Activated CD8-positive, alpha-beta memory T cell treated with anti-CD3 and anti-CD28 coated beads, Interleukin-2, amount 10 ng/mL, durations not matched to agents 7 days and 5 days (primary cell): ENCODE results near the gene DUSP7. TPM values are rescaled to one million over a fixed set of nuclear protein-coding genes. Genes with fewer than 3 reads are reported as not detected.

ENCODE experiments used
- ATAC-seq: fragments of 150-1000 bp; cut with Tn5 transposase; one replicate; pipeline ENCODE4 v1.10.0; 2021; ENCODE audit warnings: moderate library complexity
- CTCF ChIA-PET: fragments of 350-600 bp; sonication (Branson Sonifier 250); formaldehyde crosslinking; loops from one replicate; lab custom pipeline; 2021; ENCODE audit warnings: antibody characterized with exemption; lab: Charles Lee
- DNase-seq: peaks from one replicate; pipeline ENCODE4 v3.0.0-alpha.2; 2020
- H3K27ac Mint-ChIP-seq: one replicate; pipeline ENCODE4 v1.8.0; 2021; ENCODE audit warnings: mild to moderate bottlenecking, mixed read lengths
- H3K27me3 Mint-ChIP-seq: one replicate; pipeline ENCODE4 v1.8.0; 2021; ENCODE audit warnings: mixed read lengths
- H3K36me3 Mint-ChIP-seq: one replicate; pipeline ENCODE4 v1.8.0; 2021; ENCODE audit warnings: mild to moderate bottlenecking, mixed read lengths
- H3K4me1 Mint-ChIP-seq: one replicate; pipeline ENCODE4 v1.8.0; 2021; ENCODE audit warnings: mixed read lengths
- H3K4me3 Mint-ChIP-seq: one replicate; pipeline ENCODE4 v1.8.0; 2021; ENCODE audit warnings: mild to moderate bottlenecking, moderate library complexity, mixed read lengths
- H3K9me3 Mint-ChIP-seq: one replicate; pipeline ENCODE4 v1.8.0; 2022; ENCODE audit warnings: low read depth, mixed read lengths
- total RNA-seq, 2 experiments: library from RNA; stranded (reverse); gene quantifications; one replicate each; pipeline ENCODE4 v1.2.3, GENCODE V29; 2021

DUSP7 gene
- total RNA-seq, 2 experiments from 2014 or later, result 24.2 to 29.3 TPM

- DNase-seq, result no peak
- Mint-ChIP-seq H3K4me1 (peaks cover 6% of the 10 kb centered on the region), H3K36me3 (no peaks in the 10 kb centered on the region), H3K27me3 (no peaks in the 10 kb centered on the region), H3K27ac (no peak overlapping the region), H3K4me3 (no peak overlapping the region), H3K9me3 (no peaks in the 10 kb centered on the region)
- ATAC-seq, result no peak
- CTCF ChIA-PET, result interaction anchor here (0.9 to 7.3 kb wide), 2 partner anchors 33 to 136 kb away, joined by 3 to 107 read pairs; partner anchors contain the start of gene ABHD14B
Observed at GRCh38 chr3:52006820-52007133, 49.6 kb downstream of the DUSP7 start.

GRCh38 chr3:52006017-52006819, 50.2 kb downstream of the DUSP7 start:
- Mint-ChIP-seq H3K27me3 (no peaks in the 10 kb centered on the region), H3K4me1 (peaks cover 11% of the 10 kb centered on the region), H3K36me3 (no peaks in the 10 kb centered on the region), H3K4me3 (no peak overlapping the region), H3K27ac (no peak overlapping the region), H3K9me3 (no peaks in the 10 kb centered on the region)
- DNase-seq, result no peak
- CTCF ChIA-PET, result interaction anchor here (1.6 to 7.3 kb wide), 4 partner anchors 49 to 136 kb away, joined by 3 to 107 read pairs (median 102); partner anchors contain the start of gene DUSP7
- no peak for ATAC-seq

GRCh38 chr3:52005571-52005986, 50.8 kb downstream of the DUSP7 start:
- H3K4me3 Mint-ChIP-seq, result no peak overlapping the region
- CTCF ChIA-PET, result interaction anchor here (1.6 to 7.3 kb wide), 4 partner anchors 50 to 137 kb away, joined by 3 to 107 read pairs (median 102); partner anchors contain the start of gene DUSP7
- no peak overlapping the region for H3K27ac Mint-ChIP-seq
- H3K4me1 Mint-ChIP-seq, result peaks cover 11% of the 10 kb centered on the region
- ATAC-seq (no peak), DNase-seq (no peak)
- H3K9me3 Mint-ChIP-seq, result no peaks in the 10 kb centered on the region
- H3K27me3 Mint-ChIP-seq, result no peaks in the 10 kb centered on the region
- no peaks in the 10 kb centered on the region for H3K36me3 Mint-ChIP-seq

- peaks cover 11% of the 10 kb centered on the region for H3K4me1 Mint-ChIP-seq
- ATAC-seq, result no peak
- no peak overlapping the region for H3K4me3 Mint-ChIP-seq
- DNase-seq, result no peak
- no peaks in the 10 kb centered on the region for H3K27me3 Mint-ChIP-seq
- no peaks in the 10 kb centered on the region for H3K9me3 Mint-ChIP-seq
- H3K27ac Mint-ChIP-seq, result no peak overlapping the region
- CTCF ChIA-PET, result interaction anchor here (1.1 to 7.3 kb wide), 6 partner anchors 13 to 138 kb away, joined by 3 to 107 read pairs (median 50); partner anchors contain the start of gene DUSP7
- no peaks in the 10 kb centered on the region for H3K36me3 Mint-ChIP-seq
Observed at GRCh38 chr3:52004906-52005395, 51.4 kb downstream of the DUSP7 start.

GRCh38 chr3:52004163-52004787, 52.1 kb downstream of the DUSP7 start:
- H3K36me3 Mint-ChIP-seq, result no peaks in the 10 kb centered on the region
- peaks cover 11% of the 10 kb centered on the region for H3K4me1 Mint-ChIP-seq
- no peak overlapping the region for H3K4me3 Mint-ChIP-seq
- H3K27ac Mint-ChIP-seq, result no peak overlapping the region
- H3K9me3 Mint-ChIP-seq, result no peaks in the 10 kb centered on the region
- DNase-seq, result no peak
- CTCF ChIA-PET, result interaction anchor here (1.1 to 7.3 kb wide), 7 partner anchors 9 to 138 kb away, joined by 3 to 107 read pairs (median 3); partner anchors contain the start of genes DUSP7 and RPL29
- peaks cover 4% of the 10 kb centered on the region for H3K27me3 Mint-ChIP-seq
- no peak for ATAC-seq

GRCh38 chr3:52002748-52003147, 53.6 kb downstream of the DUSP7 start:
- Mint-ChIP-seq H3K4me1 (peaks cover 11% of the 10 kb centered on the region), H3K27ac (no peak overlapping the region), H3K9me3 (no peaks in the 10 kb centered on the region), H3K27me3 (peaks cover 6% of the 10 kb centered on the region), H3K4me3 (no peak overlapping the region), H3K36me3 (no peaks in the 10 kb centered on the region)
- CTCF ChIA-PET, result interaction anchor here (0.7 to 7.3 kb wide), 11 partner anchors 19 to 148 kb away, joined by 3 to 107 read pairs (median 11); partner anchors contain the start of genes ABHD14A, ABHD14B, ACY1 and DUSP7
- ATAC-seq (no peak), DNase-seq (no peak)

- Mint-ChIP-seq H3K4me3 (no peak overlapping the region), H3K36me3 (no peaks in the 10 kb centered on the region), H3K9me3 (no peaks in the 10 kb centered on the region), H3K4me1 (peaks cover 14% of the 10 kb centered on the region), H3K27ac (no peak overlapping the region), H3K27me3 (peaks cover 13% of the 10 kb centered on the region)
- DNase-seq, result peak; percentile 91
- peak; percentile 98 for ATAC-seq
- CTCF ChIA-PET, result interaction anchor here (0.6 to 7.3 kb wide), 48 partner anchors 8 to 446 kb away, joined by 3 to 107 read pairs (median 4); partner anchors contain the start of genes ABHD14A, ABHD14B, ACY1 and ALAS1
Observed at GRCh38 chr3:52001443-52001974, 54.9 kb downstream of the DUSP7 start.

- H3K27ac Mint-ChIP-seq, result no peak overlapping the region
- H3K4me1 Mint-ChIP-seq, result peaks cover 17% of the 10 kb centered on the region
- CTCF ChIA-PET, result interaction anchor here (2.4 to 7.3 kb wide), 7 partner anchors 16 to 221 kb away, joined by 8 to 107 read pairs (median 16); partner anchors contain the start of gene DUSP7
- H3K4me3 Mint-ChIP-seq, result no peak overlapping the region
- H3K27me3 Mint-ChIP-seq, result peaks cover 13% of the 10 kb centered on the region
- ATAC-seq, result no peak
- H3K36me3 Mint-ChIP-seq, result peaks cover 8% of the 10 kb centered on the region
- DNase-seq, result no peak
- H3K9me3 Mint-ChIP-seq, result no peaks in the 10 kb centered on the region
Observed at GRCh38 chr3:51999846-52000245, 56.5 kb downstream of the DUSP7 start.

Other genes starting within 250 kb of the DUSP7 start
- not detected for gene IQCF2, start 195.0 kb downstream of the DUSP7 start, total RNA-seq
- gene IQCF5, start 181.0 kb downstream of the DUSP7 start, total RNA-seq, result not detected
- not detected for gene IQCF1, start 153.2 kb downstream of the DUSP7 start, total RNA-seq
- gene RRP9, start 114.7 kb downstream of the DUSP7 start, total RNA-seq, result 10 to 100 TPM; 25.4 to 38.0 TPM
- 10 to 100 TPM; 15.8 to 19.0 TPM for gene PARP3, start 114.2 kb downstream of the DUSP7 start, total RNA-seq
- not detected for gene GPR62, start 101.2 kb downstream of the DUSP7 start, total RNA-seq
- 10 to 100 TPM; 11.4 to 21.1 TPM for gene PCBP4, start 89.1 kb downstream of the DUSP7 start, total RNA-seq
- 10 to 100 TPM; 36.2 to 36.7 TPM for gene ABHD14B, start 82.5 kb downstream of the DUSP7 start, total RNA-seq
- gene ABHD14A, start 81.5 kb downstream of the DUSP7 start, total RNA-seq, result 10 to 100 TPM; 11.8 to 13.7 TPM
- 10 to 100 TPM; 18.1 to 21.3 TPM for gene ACY1, start 73.0 kb downstream of the DUSP7 start, total RNA-seq
- gene RPL29, start 60.7 kb downstream of the DUSP7 start, total RNA-seq, result 1,000 to 10,000 TPM; 1,042 to 1,060 TPM
- 10 to 100 TPM; 29.3 to 29.5 TPM for gene POC1A, start 97.9 kb upstream of the DUSP7 start, total RNA-seq
- 10 to 100 TPM; 61.3 to 84.2 TPM for gene ALAS1, start 141.6 kb upstream of the DUSP7 start, total RNA-seq
- gene TLR9, start 169.1 kb upstream of the DUSP7 start, total RNA-seq, result under 1 TPM in 1 of 2 experiments, not detected in 1; 0.64 TPM
- 100 to 1,000 TPM; 110 to 131 TPM for gene TWF2, start 182.6 kb upstream of the DUSP7 start, total RNA-seq
- 10 to 100 TPM; 91.1 to 94.1 TPM for gene PPM1M, start 189.2 kb upstream of the DUSP7 start, total RNA-seq
- 100 to 1,000 TPM; 114 to 132 TPM for gene WDR82, start 222.1 kb upstream of the DUSP7 start, total RNA-seq
- gene GLYCTK, start 231.3 kb upstream of the DUSP7 start, total RNA-seq, result 10 to 100 TPM; 23.2 to 29.4 TPM